Keratinocyte (primary cell): Measurements from ENCODE around the gene ATP9B.
A peak's percentile ranks its signal among the peaks of the same experiment; 100 is the strongest.

Source experiments
- EZH2 ChIP-seq: IDR thresholded peaks from one replicate; pipeline ENCODE4 v1.6.1; 2012; ENCODE audit warnings: inconsistent platforms, mild to moderate bottlenecking, low read length, moderate library complexity
- TF ChIP-seq, protein P1 (sequence below), 3 experiments: IDR thresholded peaks in 1 of 3; conservative IDR thresholded peaks in 1 of 3; optimal IDR thresholded peaks in 1 of 3; 2 replicates in 2 of 3; 3 replicates in 1 of 3; pipeline versions ENCODE3 to v1.5.1; 2011; ENCODE audit warnings: low read length in 3 of 3, mild to moderate bottlenecking in 3 of 3, moderate library complexity in 2 of 3, control low read depth in 1 of 3, inconsistent platforms in 1 of 3; ENCODE audit not compliant: insufficient read depth in 2 of 3; ENCODE audit errors: extremely low read depth in 1 of 3

DNA sequence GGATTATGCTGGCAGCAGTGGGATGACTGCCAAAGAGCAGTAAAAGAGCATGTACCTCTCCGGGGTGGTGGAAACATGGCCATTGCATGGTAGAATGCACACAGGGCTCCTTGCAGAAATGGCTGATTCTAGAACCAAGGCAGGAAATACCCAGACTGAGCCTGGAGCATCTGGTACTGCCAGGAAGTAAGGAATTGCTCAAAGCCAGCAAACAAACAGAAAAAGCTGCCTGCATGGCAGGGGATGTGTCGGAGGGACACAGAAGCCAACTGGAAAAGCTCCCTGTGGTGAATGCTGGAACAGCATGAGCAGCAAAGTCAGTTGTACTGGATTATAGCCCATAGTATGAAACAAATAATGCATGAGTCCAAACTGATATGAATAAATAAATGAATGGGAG lies 248.5 kb downstream of the ATP9B start:
- no peak for TF ChIP-seq EZH2
- TF ChIP-seq, protein P1, sequence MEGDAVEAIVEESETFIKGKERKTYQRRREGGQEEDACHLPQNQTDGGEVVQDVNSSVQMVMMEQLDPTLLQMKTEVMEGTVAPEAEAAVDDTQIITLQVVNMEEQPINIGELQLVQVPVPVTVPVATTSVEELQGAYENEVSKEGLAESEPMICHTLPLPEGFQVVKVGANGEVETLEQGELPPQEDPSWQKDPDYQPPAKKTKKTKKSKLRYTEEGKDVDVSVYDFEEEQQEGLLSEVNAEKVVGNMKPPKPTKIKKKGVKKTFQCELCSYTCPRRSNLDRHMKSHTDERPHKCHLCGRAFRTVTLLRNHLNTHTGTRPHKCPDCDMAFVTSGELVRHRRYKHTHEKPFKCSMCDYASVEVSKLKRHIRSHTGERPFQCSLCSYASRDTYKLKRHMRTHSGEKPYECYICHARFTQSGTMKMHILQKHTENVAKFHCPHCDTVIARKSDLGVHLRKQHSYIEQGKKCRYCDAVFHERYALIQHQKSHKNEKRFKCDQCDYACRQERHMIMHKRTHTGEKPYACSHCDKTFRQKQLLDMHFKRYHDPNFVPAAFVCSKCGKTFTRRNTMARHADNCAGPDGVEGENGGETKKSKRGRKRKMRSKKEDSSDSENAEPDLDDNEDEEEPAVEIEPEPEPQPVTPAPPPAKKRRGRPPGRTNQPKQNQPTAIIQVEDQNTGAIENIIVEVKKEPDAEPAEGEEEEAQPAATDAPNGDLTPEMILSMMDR (optimal IDR thresholded peaks at IDR 0.05 in 1 of 3, IDR thresholded peaks at IDR 0.05 in 1 of 3, conservative IDR thresholded peaks at IDR 0.05 in 1 of 3; ENCODE audit: extremely low read depth in 1 of 3, insufficient read depth in 2 of 3, low read length in 3 of 3), result peak in 1 of 3 experiments; percentile 16
